Activated naive CD8-positive, alpha-beta T cell (primary cell): Measurements from ENCODE around the gene EP400.

Source experiments
- H3K27ac Mint-ChIP-seq: one replicate; pipeline ENCODE4 v1.8.0; 2021; ENCODE audit warnings: mixed read lengths
- H3K27me3 Mint-ChIP-seq: one replicate; pipeline ENCODE4 v1.8.0; 2021; ENCODE audit warnings: mixed read lengths
- H3K36me3 Mint-ChIP-seq: one replicate; pipeline ENCODE4 v1.8.0; 2021; ENCODE audit warnings: mixed read lengths
- H3K4me1 Mint-ChIP-seq: one replicate; pipeline ENCODE4 v1.8.0; 2021; ENCODE audit warnings: low read depth, mixed read lengths
- H3K4me3 Mint-ChIP-seq: one replicate; pipeline ENCODE4 v1.8.0; 2021; ENCODE audit warnings: mild to moderate bottlenecking, mixed read lengths
- H3K9me3 Mint-ChIP-seq: one replicate; pipeline ENCODE4 v1.8.0; 2021; ENCODE audit warnings: low read depth, mixed read lengths

Gene EP400

DNA sequence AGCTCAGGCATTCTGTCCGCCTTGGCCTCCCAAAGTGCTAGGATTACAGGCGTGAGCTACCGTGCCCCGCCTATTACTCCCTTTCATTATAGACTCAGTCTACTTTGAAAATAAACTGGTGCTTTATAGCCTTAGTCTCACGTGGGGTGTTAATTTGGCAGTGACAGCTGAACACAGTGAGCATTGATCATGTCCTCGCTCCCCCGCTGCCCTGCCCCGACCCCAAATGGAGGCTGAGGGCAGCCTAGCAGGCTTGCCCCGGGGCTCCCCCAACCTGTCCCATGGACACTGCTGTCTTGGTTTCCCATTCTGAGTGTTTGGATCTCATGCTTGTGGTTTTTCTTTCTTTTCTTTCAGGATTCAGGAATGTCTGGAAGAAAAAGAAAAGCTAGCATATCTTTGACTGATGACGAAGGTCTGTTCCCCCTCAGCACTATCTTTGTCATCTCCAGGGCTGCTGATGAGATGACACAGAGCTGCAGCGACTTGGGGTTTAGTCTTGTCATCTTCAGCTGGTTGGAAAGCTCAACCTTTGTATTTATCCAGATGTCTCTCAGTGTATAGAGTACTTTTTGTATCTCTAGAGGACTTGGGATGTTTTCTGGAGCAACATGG lies 42.2 kb downstream of the EP400 start:
- peaks cover 15% of the 10 kb centered on the region for H3K36me3 Mint-ChIP-seq
- H3K27ac Mint-ChIP-seq, result no peak overlapping the region
- peaks cover 2% of the 10 kb centered on the region for H3K4me1 Mint-ChIP-seq
- no peaks in the 10 kb centered on the region for H3K27me3 Mint-ChIP-seq
- H3K9me3 Mint-ChIP-seq, result no peaks in the 10 kb centered on the region
- H3K4me3 Mint-ChIP-seq, result no peak overlapping the region

DNA sequence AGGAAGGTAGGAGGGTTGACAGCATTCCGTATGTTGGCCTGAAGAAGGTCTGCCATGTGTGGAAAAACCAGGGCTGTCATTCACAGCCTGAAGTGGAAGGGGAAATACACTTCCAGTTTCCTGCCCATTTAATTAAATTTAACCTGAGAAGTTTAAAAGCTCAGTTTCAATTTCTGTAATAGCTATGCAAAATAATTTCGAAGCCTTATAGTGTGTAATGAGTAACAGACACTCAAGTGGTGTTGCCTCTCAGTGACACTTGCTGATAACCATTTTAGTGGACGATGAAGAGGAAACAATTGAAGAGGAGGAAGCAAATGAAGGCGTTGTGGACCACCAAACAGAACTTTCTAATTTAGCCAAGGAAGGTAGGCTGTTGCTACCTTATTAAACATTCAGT lies 44.8 kb downstream of the EP400 start:
- Mint-ChIP-seq H3K27me3 (no peaks in the 10 kb centered on the region), H3K9me3 (no peaks in the 10 kb centered on the region), H3K4me3 (no peak overlapping the region), H3K36me3 (peaks cover 14% of the 10 kb centered on the region), H3K27ac (peak overlapping the region; percentile 16), H3K4me1 (peaks cover 2% of the 10 kb centered on the region)

DNA sequence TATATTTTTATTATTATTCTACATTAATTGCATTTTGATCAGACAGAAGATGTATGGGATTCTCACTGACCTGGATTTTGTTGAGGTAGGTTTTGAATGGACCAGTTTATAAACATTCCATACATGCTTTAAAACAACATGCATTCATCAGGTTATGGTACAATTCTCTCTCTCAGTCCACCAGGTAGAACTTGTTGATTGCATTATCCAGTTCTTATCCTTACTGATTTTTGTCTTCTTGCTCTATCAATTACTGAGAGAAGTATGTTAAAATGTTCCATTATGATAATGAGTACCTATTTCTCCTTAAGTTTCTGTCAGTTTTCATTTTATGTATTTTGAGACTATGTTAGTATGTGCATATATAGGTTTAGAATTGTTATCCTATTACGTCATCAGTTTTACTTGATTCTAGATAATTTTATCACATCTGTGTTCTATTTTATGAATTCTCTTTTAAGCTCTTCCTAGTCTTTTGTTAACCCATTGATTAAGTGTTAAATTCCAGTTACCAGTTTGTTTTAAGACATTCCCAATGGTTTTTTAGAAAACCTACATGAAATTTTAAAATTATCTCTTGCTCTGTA lies 50.6 kb downstream of the EP400 start:
- Mint-ChIP-seq H3K27me3 (no peaks in the 10 kb centered on the region), H3K4me1 (no peaks in the 10 kb centered on the region), H3K9me3 (no peaks in the 10 kb centered on the region), H3K27ac (no peak overlapping the region), H3K4me3 (no peak overlapping the region), H3K36me3 (peaks cover 6% of the 10 kb centered on the region)

DNA sequence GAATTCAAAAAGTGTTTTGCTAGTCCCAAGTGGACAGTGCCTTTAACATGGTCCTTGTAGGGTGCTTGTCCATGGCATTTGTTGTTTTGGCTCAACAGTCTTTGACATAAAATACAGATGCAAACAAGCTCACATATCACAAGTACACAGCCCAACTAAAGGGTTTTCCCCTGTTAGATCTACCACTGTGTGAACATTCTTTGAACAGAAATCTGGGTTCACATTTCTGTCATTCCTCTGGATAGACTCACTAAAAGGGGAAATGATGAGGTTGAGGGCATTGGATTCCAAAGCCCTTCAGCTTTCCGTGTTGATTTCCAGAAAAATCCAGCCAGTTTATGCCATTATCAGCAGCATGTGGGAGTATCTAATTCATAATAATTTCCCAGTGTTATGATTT lies 54.1 kb downstream of the EP400 start:
- Mint-ChIP-seq H3K9me3 (no peaks in the 10 kb centered on the region), H3K27me3 (no peaks in the 10 kb centered on the region), H3K36me3 (peaks cover 7% of the 10 kb centered on the region)

DNA sequence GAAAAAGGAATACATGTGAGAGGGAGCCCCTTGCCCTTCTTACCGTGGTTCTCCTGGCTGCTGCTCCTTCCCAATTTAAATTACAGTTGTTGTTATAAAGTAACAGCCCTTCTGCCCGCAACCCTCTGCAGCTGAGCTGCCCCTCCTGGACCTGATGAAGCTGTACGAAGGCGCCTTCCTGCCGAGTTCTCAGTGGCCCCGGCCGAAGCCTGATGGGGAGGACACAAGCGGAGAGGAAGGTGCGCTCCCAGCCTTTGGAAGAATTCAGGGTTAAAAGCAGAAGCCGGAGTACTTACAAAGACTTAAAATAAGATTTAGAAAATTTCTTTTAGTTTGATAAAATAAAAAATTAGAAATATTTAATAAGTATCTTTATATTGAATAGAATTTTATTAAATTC lies 55.2 kb downstream of the EP400 start:
- no peaks in the 10 kb centered on the region for H3K4me1 Mint-ChIP-seq
- peaks cover 7% of the 10 kb centered on the region for H3K36me3 Mint-ChIP-seq
- H3K9me3 Mint-ChIP-seq, result no peaks in the 10 kb centered on the region
- H3K27me3 Mint-ChIP-seq, result no peaks in the 10 kb centered on the region
- no peak overlapping the region for H3K4me3 Mint-ChIP-seq
- no peak overlapping the region for H3K27ac Mint-ChIP-seq

More for the DNA sequence above, 54.1 kb downstream of the EP400 start:
- Mint-ChIP-seq H3K27ac (no peak overlapping the region), H3K4me3 (no peak overlapping the region), H3K4me1 (no peaks in the 10 kb centered on the region)

DNA sequence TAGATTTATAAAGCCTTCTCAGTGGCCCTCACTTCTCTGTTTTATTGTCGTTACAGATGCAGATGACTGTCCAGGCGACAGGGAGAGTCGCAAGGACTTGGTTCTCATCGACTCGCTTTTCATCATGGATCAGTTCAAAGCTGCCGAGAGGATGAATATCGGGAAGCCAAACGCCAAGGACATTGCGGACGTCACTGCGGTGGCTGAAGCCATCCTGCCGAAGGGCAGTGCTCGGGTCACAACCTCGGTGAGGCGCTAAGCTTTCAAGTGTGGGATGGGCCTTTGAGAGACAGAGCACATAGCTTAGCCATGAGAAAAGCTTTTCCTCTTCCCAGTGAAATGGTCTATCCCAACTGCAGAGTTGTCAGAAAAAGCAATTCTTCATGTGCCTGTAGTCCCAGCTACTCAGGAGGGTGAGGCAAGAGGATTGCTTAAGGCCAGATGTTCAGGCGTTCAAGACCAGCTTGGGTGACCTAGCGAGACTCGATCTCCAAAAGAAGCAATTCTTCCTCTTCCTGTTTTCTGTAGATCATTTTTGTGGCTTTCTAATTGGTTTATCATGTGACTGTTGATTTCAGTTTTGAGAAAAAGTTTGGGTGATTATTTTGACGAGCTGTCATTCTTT lies 56.4 kb downstream of the EP400 start:
- Mint-ChIP-seq H3K4me3 (no peak overlapping the region), H3K9me3 (no peaks in the 10 kb centered on the region), H3K4me1 (no peaks in the 10 kb centered on the region), H3K27ac (no peak overlapping the region), H3K27me3 (no peaks in the 10 kb centered on the region), H3K36me3 (peaks cover 10% of the 10 kb centered on the region)

DNA sequence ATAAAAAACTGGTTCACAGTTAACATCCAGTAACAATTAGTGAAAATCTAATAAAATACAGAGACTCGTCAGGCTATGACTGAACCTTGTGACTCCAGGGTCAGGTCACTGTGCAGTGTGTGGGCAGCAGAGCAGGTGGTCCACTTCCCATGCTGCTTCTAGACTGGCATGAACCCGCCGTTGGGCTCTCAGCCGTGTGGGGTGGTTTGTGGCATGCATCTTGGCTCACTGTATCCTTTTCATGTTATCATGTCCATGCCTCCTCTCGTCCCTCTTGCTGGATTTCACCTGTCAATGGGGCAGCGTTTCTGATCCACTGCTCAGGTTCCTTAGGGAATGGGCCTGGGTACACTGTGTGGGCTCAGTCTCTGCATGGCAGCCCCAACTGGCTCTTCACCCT lies 57.3 kb downstream of the EP400 start:
- no peak overlapping the region for H3K27ac Mint-ChIP-seq
- no peaks in the 10 kb centered on the region for H3K4me1 Mint-ChIP-seq
- no peaks in the 10 kb centered on the region for H3K9me3 Mint-ChIP-seq
- H3K27me3 Mint-ChIP-seq, result no peaks in the 10 kb centered on the region
- H3K4me3 Mint-ChIP-seq, result no peak overlapping the region
- peaks cover 10% of the 10 kb centered on the region for H3K36me3 Mint-ChIP-seq

DNA sequence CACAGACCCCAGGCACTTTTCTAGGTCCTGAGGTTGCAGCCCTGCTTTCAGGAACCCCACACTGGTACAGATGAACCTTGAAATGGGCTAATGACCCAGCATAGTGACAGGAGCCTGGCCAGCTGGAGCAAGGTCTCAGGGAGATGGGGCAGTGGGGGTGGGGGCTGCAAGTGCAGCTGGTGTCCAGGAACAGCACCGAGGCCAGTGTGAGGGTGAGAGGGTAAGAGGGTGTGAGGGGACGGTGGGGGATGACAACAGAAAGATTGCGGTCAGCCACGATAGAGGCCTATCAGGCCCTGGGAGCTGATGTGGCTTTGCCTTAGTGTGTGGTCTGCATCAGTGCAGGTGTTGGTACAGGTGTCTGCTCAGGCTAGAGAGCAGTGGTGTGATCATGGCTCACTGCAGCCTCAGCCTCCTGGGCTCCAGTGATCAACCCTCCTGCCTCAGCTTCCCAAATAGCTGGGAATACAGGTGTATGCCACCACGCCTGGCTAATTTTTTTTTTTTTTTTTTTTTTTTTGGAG lies 59.7 kb downstream of the EP400 start:
- no peaks in the 10 kb centered on the region for H3K4me1 Mint-ChIP-seq
- H3K36me3 Mint-ChIP-seq, result peaks cover 10% of the 10 kb centered on the region

DNA sequence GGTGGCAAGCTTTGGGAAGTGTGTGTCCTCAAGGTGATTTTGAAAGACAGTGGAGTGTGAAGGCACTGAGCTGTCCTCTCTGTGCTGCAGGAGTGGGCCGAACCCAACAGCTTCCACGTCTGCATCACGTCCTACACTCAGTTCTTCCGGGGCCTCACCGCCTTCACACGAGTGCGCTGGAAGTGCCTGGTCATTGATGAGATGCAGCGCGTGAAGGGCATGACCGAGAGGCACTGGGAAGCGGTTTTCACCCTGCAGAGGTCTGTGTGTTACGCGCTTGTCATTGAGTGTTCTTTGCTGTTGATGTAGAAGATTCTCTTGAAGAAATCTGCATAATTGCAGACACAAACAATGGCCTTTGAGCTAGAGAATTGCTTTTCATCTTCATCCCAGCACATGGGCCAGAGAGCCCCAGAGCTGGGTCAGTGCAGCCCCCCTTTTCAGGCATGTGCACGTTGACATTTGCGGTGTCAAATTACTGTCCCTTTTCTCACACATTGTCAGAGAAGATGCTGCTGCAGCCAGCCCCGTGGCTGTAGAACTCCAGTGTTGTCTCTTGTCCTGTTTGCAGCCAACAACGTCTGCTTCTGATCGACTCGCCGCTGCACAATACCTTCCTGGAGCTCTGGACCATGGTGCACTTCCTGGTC lies 63.3 kb downstream of the EP400 start:
- Mint-ChIP-seq H3K9me3 (no peaks in the 10 kb centered on the region), H3K27me3 (no peaks in the 10 kb centered on the region), H3K27ac (peak overlapping the region; percentile 22), H3K36me3 (peaks cover 8% of the 10 kb centered on the region), H3K4me1 (no peaks in the 10 kb centered on the region), H3K4me3 (no peak overlapping the region)

More for the DNA sequence above, 59.7 kb downstream of the EP400 start:
- Mint-ChIP-seq H3K27me3 (no peaks in the 10 kb centered on the region), H3K9me3 (no peaks in the 10 kb centered on the region), H3K4me3 (no peak overlapping the region), H3K27ac (no peak overlapping the region)

DNA sequence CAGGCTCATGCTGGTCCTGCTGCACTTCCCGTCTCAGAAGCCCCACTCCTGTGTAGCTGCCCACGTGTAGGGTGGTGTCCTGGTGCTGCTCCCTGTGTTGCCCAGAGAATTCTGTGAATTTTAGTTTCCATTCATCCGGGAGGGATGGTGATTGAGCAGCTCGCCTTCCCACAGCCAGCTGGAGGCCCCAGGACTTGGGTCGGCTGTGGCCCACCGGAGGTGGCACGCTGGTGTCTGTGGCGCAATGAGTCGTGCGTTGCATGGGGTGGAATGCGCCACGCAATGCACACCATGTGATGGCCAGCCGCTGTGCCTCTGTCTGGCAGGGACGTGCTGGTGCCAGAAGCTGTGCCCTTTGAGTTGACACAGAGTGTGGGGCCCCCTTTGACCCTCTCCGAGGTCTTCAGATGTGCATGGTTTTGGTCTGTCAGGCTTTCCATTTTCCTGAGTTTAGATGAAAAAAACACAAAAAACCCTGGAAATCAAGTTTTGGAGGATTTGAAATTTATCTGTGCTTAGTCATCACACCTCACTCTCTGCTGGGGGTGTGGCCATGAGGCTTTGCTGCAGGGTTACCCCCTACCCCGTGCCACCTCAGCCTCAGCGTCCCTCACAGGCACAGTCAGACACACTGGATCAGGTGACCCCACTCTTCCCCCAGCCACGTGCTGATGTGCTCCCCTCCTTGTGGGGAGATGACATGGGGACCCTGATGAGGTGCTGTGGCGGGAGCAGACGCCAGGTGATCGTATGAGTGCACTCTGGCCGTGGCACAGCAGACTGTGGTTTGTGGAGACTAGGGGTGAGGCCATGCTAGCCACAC lies 64.6 kb downstream of the EP400 start:
- peaks cover 9% of the 10 kb centered on the region for H3K36me3 Mint-ChIP-seq
- H3K4me1 Mint-ChIP-seq, result no peaks in the 10 kb centered on the region
- no peak overlapping the region for H3K4me3 Mint-ChIP-seq
- H3K27ac Mint-ChIP-seq, result no peak overlapping the region
- no peaks in the 10 kb centered on the region for H3K27me3 Mint-ChIP-seq
- H3K9me3 Mint-ChIP-seq, result no peaks in the 10 kb centered on the region

DNA sequence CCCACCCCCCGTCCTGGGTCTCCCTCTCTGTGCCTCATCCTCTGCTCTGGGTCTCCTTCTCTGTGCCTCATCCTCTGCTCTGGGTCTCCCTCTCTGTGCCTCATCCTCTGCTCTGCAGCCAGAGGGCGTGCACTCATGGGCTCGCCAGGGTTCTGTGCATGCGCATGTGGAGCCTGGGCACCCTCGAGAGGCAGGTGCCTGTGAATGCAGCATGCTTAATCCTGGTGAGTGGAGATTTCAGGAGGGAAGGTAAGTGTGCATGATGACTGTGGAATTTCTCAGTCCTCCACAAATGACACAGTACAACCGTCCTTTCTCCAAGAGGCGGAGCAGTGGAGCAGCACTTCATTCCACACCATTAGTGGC lies 65.2 kb downstream of the EP400 start:
- Mint-ChIP-seq H3K27me3 (no peaks in the 10 kb centered on the region), H3K9me3 (no peaks in the 10 kb centered on the region), H3K4me1 (no peaks in the 10 kb centered on the region), H3K27ac (no peak overlapping the region), H3K36me3 (peaks cover 9% of the 10 kb centered on the region), H3K4me3 (no peak overlapping the region)

DNA sequence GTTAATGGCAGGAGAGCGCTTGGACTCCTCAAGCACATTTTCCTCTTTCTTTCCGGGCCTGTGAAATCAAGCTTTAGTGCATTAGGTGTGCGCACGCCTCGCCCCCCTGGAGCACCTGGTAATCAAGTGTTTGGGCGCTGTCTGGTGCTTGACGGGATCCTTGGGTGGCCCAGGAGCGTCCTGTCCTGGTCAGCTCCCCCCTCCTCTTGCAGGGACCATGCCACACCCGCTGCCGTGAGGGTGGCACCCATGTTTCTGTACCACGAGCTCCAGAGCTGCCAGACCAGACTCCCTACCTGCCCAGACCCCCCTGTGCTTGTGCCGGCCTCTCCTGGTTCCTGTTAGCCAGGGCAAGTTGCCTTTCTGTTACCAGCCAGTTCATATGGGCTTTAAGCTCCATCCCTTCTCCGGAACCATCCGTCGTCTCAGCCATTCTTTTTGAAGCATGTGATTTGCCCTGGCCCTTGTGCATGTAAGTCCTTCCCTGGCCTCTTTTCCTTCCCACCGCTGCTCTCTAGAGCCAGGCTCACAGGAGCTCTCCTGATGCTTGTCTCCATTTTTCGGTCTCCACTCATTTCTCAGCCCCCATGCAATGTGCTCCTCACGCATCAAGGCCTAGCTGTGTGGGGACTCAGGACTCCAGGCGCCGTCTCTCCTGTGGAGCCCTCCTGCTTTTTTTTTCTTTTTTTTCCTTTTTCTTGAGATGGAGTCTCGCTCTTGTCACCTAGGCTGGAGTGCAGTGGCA lies 66.1 kb downstream of the EP400 start:
- Mint-ChIP-seq H3K27me3 (no peaks in the 10 kb centered on the region), H3K4me3 (no peak overlapping the region), H3K4me1 (no peaks in the 10 kb centered on the region), H3K9me3 (no peaks in the 10 kb centered on the region), H3K27ac (no peak overlapping the region), H3K36me3 (peaks cover 9% of the 10 kb centered on the region)

DNA sequence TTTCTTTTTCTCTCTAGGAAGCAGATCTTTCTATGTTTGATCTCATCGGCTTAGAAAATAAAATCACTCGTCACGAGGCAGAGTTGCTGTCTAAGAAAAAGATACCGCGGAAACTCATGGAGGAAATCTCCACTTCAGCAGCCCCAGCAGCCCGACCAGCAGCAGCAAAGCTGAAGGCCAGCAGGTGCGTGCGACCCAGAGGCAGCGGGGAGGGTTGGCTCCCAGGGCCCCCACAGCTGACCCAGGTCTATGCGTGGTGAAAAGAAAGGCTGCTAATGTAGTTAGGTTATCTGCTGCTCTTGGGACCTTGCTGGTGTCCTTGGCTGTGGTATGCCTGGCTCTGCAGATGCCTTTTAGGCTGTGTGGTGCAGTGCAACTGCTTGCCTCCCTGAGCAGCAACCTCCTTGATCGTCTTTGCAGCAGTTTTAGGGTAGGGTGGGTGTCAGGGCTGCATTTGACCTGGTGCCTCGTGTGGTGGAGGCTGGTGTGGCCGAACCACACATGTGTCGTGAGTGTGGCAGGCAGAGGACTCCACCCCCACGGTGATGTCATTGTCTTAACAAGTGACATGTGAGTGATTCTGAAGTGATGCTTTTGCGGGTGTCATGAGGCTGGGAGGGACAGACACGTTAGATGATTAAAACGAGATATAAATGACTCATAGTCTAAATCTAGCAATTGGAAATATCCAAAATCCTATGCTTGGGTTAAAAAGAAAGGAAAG lies 68.6 kb downstream of the EP400 start:
- Mint-ChIP-seq H3K4me3 (no peak overlapping the region), H3K36me3 (peaks cover 12% of the 10 kb centered on the region), H3K27ac (peak overlapping the region; percentile 34), H3K9me3 (no peaks in the 10 kb centered on the region), H3K4me1 (no peaks in the 10 kb centered on the region), H3K27me3 (no peaks in the 10 kb centered on the region)

DNA sequence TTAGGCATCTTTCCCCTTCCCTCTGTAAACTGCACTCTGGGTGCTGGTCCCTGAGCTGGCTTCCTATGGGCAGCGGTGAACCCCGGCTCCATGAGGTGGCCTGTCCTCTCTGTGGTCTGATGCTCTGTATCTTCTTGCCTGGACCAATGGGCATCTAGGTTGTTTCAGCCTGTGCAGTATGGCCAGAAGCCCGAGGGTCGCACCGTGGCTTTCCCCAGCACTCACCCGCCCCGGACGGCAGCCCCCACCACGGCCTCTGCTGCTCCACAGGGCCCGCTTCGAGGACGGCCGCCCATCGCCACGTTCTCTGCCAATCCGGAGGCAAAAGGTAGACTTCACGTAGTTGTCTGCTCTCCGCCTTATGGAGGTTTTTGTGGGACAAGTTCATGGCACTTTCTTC lies 70.1 kb downstream of the EP400 start:
- H3K36me3 Mint-ChIP-seq, result peaks cover 9% of the 10 kb centered on the region
- no peaks in the 10 kb centered on the region for H3K9me3 Mint-ChIP-seq
- H3K4me1 Mint-ChIP-seq, result no peaks in the 10 kb centered on the region
- H3K4me3 Mint-ChIP-seq, result no peak overlapping the region
- no peaks in the 10 kb centered on the region for H3K27me3 Mint-ChIP-seq
- no peak overlapping the region for H3K27ac Mint-ChIP-seq
